ES-I3 (cell line): ENCODE measurements around the gene ITPRIPL2.

ENCODE experiments used
- H3K36me3 ChIP-seq: 2 replicates; pipeline ENCODE4 v1.6.1; 2013; ENCODE audit warnings: mild to moderate bottlenecking, low read length, control low read depth, moderate library complexity; ENCODE audit not compliant: insufficient read depth
- H3K4me1 ChIP-seq: 2 replicates; pipeline ENCODE4 v1.6.1; 2013; ENCODE audit warnings: mild to moderate bottlenecking, control low read depth, low read length; ENCODE audit not compliant: insufficient read depth
- H3K9ac ChIP-seq: 2 replicates; pipeline ENCODE4 v1.6.1; 2013; ENCODE audit warnings: low read depth, mild to moderate bottlenecking, low read length, moderate library complexity
- H3K9me3 ChIP-seq: 2 replicates; pipeline ENCODE4 v1.6.1; 2013; ENCODE audit warnings: mild to moderate bottlenecking, low read length, moderate library complexity; ENCODE audit not compliant: control insufficient read depth, insufficient read depth

ITPRIPL2 gene

GRCh38 chr16:19137201-19138128 is 23.7 kb downstream of the ITPRIPL2 start:
- no peak overlapping the region for H3K9ac ChIP-seq
- peaks cover 28% of the 10 kb centered on the region for H3K4me1 ChIP-seq
- H3K9me3 ChIP-seq, result no peaks in the 10 kb centered on the region
- H3K36me3 ChIP-seq, result no peaks in the 10 kb centered on the region

- Histone ChIP-seq H3K4me1 (peaks cover 28% of the 10 kb centered on the region), H3K9ac (no peak overlapping the region), H3K36me3 (no peaks in the 10 kb centered on the region), H3K9me3 (no peaks in the 10 kb centered on the region)
Observed at GRCh38 chr16:19138601-19139000, 24.8 kb downstream of the ITPRIPL2 start.

- H3K4me1 ChIP-seq, result peaks cover 28% of the 10 kb centered on the region
- H3K9me3 ChIP-seq, result no peaks in the 10 kb centered on the region
- no peak overlapping the region for H3K9ac ChIP-seq
- no peaks in the 10 kb centered on the region for H3K36me3 ChIP-seq
Observed at GRCh38 chr16:19139436-19140091, 25.8 kb downstream of the ITPRIPL2 start.

DNA sequence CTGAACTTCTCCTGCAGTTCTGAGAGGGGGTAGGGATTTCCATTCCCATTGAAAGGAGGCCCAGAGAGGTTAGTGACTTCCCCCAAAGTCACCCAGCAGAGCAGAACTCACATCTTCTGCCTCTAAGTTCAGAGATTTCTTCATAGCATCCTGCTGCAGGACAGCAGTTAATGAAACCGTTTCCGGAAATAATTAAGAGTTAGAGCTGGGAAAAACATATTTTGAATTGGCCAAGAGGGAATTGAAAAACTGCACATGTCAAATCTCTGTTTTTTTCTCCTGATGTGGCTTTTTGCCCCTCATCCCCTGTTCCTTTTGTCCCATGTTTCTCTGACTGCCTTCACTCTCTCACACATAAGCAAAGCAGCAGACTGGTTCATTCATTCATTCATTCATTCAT is 26.6 kb downstream of the ITPRIPL2 start:
- Histone ChIP-seq H3K4me1 (peaks cover 25% of the 10 kb centered on the region), H3K36me3 (no peaks in the 10 kb centered on the region), H3K9ac (no peak overlapping the region), H3K9me3 (no peaks in the 10 kb centered on the region)

DNA sequence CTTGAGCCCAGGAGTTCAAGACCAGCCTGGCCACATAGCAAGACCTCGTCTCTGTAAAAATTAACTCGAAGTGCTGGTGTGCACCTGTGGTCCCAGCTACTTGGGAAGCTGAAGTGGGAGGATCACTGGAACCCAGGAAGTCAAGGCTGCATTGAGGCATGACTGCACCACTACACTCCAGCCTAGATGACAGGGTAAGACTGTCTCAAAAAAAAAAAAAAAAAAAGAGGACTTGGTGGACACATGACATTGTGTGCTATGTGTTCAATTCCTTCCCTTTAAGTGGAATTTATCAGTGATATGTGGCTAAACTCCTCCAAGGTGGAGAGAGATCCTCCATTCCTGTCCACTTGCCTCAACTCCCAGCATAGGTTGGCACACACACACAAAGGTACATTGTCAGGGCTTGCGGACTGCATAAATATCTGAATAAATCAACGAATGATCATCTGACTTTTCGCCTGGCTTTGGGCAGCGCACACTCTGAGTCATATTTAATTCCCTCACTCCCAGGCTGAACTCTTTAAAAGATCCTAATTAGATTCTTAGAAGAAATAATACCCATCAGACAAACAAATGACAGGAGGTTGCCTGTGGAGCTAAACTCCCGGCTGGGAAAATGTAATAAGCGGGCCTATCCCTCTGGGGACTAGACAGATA is 29.3 kb downstream of the ITPRIPL2 start:
- H3K36me3 ChIP-seq, result no peaks in the 10 kb centered on the region
- H3K9ac ChIP-seq, result no peak overlapping the region
- peaks cover 3% of the 10 kb centered on the region; the same call in 1 of the 2 replicates for H3K4me1 ChIP-seq

GRCh38 chr16:19143599-19143956 is 29.8 kb downstream of the ITPRIPL2 start:
- Histone ChIP-seq H3K4me1 (peaks cover under 1% of the 10 kb centered on the region; the same call in 1 of the 2 replicates), H3K36me3 (no peaks in the 10 kb centered on the region), H3K9me3 (no peaks in the 10 kb centered on the region), H3K9ac (no peak overlapping the region)

More for the DNA sequence above, 29.3 kb downstream of the ITPRIPL2 start:
- H3K9me3 ChIP-seq, result no peaks in the 10 kb centered on the region

GRCh38 chr16:19145010-19145409 is 31.2 kb downstream of the ITPRIPL2 start:
- Histone ChIP-seq H3K9me3 (no peaks in the 10 kb centered on the region; the same call in 1 of the 2 replicates), H3K4me1 (no peaks in the 10 kb centered on the region), H3K9ac (no peak overlapping the region), H3K36me3 (no peaks in the 10 kb centered on the region)

GRCh38 chr16:19147126-19147525 is 33.4 kb downstream of the ITPRIPL2 start:
- no peaks in the 10 kb centered on the region for H3K4me1 ChIP-seq
- no peaks in the 10 kb centered on the region for H3K36me3 ChIP-seq

DNA sequence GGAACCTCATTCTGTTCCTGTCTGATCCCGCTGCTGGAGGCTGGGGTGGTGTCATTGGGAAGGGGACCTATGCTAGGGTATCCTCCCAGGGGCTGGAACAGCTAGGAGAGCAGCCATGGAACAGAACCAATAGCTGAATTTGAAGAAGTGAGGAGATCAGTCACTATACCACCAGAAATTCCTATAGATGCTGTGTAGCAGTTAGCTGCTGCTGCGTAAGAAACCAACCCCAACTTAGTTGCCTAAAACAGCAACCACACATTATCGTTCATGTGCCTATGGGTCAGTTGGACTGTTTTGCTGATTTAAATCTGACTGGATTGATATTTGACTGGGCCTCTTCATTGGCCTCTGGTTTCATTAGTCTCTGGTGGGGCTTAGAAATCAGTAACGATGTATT is 33.9 kb downstream of the ITPRIPL2 start:
- Histone ChIP-seq H3K9ac (no peak overlapping the region), H3K4me1 (no peaks in the 10 kb centered on the region), H3K36me3 (no peaks in the 10 kb centered on the region), H3K9me3 (no peaks in the 10 kb centered on the region; the same call in 1 of the 2 replicates)

More at GRCh38 chr16:19147126-19147525, 33.4 kb downstream of the ITPRIPL2 start:
- Histone ChIP-seq H3K9ac (no peak overlapping the region), H3K9me3 (no peaks in the 10 kb centered on the region; the same call in 1 of the 2 replicates)

- H3K9me3 ChIP-seq, result no peaks in the 10 kb centered on the region; the same call in 1 of the 2 replicates
- H3K36me3 ChIP-seq, result no peaks in the 10 kb centered on the region
- no peak overlapping the region for H3K9ac ChIP-seq
- H3K4me1 ChIP-seq, result no peaks in the 10 kb centered on the region
Observed at GRCh38 chr16:19148189-19148588, 34.4 kb downstream of the ITPRIPL2 start.

DNA sequence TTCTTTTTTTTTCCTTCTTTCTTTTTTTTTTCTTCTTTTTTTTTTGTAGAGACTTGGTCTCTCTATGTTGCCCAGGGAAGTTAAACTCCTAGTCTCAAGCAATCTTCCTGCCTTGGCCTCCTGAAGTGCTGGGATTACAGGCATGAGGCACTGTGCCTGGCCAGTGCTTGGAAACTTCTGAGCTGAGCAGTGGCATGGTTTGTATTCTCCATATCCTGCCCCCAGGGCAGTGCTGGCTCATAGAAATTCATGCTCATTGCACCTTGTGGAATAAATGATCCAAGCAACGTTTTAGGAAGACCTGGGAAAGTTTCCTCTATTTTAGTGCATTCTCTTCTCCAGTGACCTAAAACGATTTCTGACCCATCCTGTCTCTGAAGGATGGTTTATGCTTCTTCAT is 37.5 kb downstream of the ITPRIPL2 start:
- Histone ChIP-seq H3K4me1 (no peaks in the 10 kb centered on the region), H3K36me3 (no peaks in the 10 kb centered on the region), H3K9ac (no peak overlapping the region), H3K9me3 (peaks cover 5% of the 10 kb centered on the region; the same call in 1 of the 2 replicates)

DNA sequence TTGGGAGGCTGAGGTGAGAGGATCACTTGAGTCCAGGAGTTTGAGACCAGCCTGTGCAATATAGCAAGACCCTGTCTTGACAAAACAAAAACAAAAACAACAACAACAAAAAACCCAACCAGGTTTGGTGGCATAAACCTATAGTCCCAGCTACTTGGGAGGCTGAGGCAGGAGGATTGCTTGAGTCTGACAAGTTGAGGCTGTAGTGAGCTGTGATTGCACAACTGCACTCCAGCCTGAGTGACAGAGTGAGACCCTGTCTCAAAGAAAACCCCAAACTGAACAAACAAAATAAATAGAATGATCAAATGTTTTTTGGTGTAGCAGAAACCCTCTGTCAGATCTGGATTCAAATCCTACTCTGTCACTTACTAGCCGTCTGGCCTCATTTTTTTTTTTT is 38.3 kb downstream of the ITPRIPL2 start:
- Histone ChIP-seq H3K9me3 (peaks cover 6% of the 10 kb centered on the region; the same call in 1 of the 2 replicates), H3K9ac (no peak overlapping the region), H3K36me3 (no peaks in the 10 kb centered on the region), H3K4me1 (no peaks in the 10 kb centered on the region)

DNA sequence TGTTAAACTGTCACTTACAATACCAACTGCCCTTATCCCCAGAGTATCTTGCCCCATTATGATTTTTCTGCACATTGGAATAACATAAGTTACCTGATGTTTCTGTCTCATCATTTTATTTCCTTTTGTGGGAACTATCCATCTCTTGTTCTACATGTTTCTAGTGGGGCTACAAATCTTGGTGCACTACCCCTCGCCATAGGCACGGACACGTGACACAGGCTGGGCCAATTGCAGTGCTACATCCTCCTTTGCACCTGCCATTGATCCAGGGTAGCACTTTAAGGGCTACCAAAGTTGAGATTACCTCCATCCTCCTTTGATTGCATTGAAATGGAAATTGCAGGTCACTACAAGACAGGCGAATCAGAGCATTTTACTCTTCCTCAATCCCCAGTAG is 40.1 kb downstream of the ITPRIPL2 start:
- H3K36me3 ChIP-seq, result no peaks in the 10 kb centered on the region
- no peaks in the 10 kb centered on the region for H3K4me1 ChIP-seq
- H3K9ac ChIP-seq, result no peak overlapping the region
- peaks cover 6% of the 10 kb centered on the region; the same call in 1 of the 2 replicates for H3K9me3 ChIP-seq

- no peaks in the 10 kb centered on the region for H3K36me3 ChIP-seq
- no peak overlapping the region for H3K9ac ChIP-seq
- no peaks in the 10 kb centered on the region for H3K4me1 ChIP-seq
- no peaks in the 10 kb centered on the region; the same call in 1 of the 2 replicates for H3K9me3 ChIP-seq
Observed at GRCh38 chr16:19162085-19162484, 48.3 kb downstream of the ITPRIPL2 start.
